ENCODE results near the gene THOC3. TPM values are rescaled to one million over a fixed set of nuclear protein-coding genes. Genes with fewer than 3 reads are reported as not detected.
"Not testable (repeated sequence)": the region's sequence is repeated elsewhere in the genome, so short reads cannot be mapped to it uniquely, and the experiment has no call there.

Gene THOC3
- total and polyA plus RNA-seq, 2 donors (not counting 3 experiments of a cell fraction or from before 2014, with no cell fraction given): 55.2 to 66.3 TPM

GRCh38 chr5:175958515-175958914, 9.6 kb downstream of the THOC3 start:
- H2AFZ ChIP-seq (ENCODE audit: low read depth, low read length); H3K4me1 ChIP-seq (ENCODE audit: control insufficient read depth, extremely low read depth, insufficient read depth, low read length); H4K20me1 ChIP-seq (replicated peaks; ENCODE audit: control insufficient read depth, extremely low read depth, insufficient read depth, low read length); dilution Hi-C loops (cut with MboI; ENCODE audit: extremely low pct_ligation_motif_present, low sequenced_read_pairs); POLR2A ChIA-PET; H3K9ac ChIP-seq (replicated peaks; ENCODE audit: extremely low read depth, insufficient read depth, low read length); intact Hi-C loops (cut with micrococcal nuclease); H3K9me1 ChIP-seq (replicated peaks; ENCODE audit: control insufficient read depth, extremely low read depth, insufficient read depth, low read length); H3K4me2 ChIP-seq (ENCODE audit: insufficient read depth, low read length); DNase-seq (ENCODE audit: low read depth, low spot score); FAIRE-seq; CTCF ChIA-PET; H3K4me3 ChIP-seq (replicated peaks in 1 of 3; ENCODE audit: insufficient read depth in 1 of 3, low read depth in 1 of 3, low read length in 3 of 3); BruUV-seq (replicated peaks); H3K27ac ChIP-seq (ENCODE audit: insufficient read depth, low read depth, low read length); H3K9me3 ChIP-seq (replicated peaks; ENCODE audit: control insufficient read depth, insufficient read depth, low read length); H3K36me3 ChIP-seq (ENCODE audit: control insufficient read depth in 2 of 2, extremely low read depth in 1 of 2, insufficient read depth in 2 of 2, low read length in 2 of 2); H3K79me2 ChIP-seq (ENCODE audit: control insufficient read depth, insufficient read depth, low read length); H3K27me3 ChIP-seq (ENCODE audit: control insufficient read depth in 2 of 2, insufficient read depth in 2 of 2, low read length in 2 of 2): not testable (repeated sequence)

GRCh38 chr5:175954107-175954506, 14.0 kb downstream of the THOC3 start:
- CTCF ChIA-PET; DNase-seq (ENCODE audit: low read depth, low spot score); FAIRE-seq; H3K79me2 ChIP-seq (ENCODE audit: control insufficient read depth, insufficient read depth, low read length); H3K9me1 ChIP-seq (replicated peaks; ENCODE audit: control insufficient read depth, extremely low read depth, insufficient read depth, low read length); H3K9ac ChIP-seq (replicated peaks; ENCODE audit: extremely low read depth, insufficient read depth, low read length); H3K4me2 ChIP-seq (ENCODE audit: insufficient read depth, low read length); H3K27me3 ChIP-seq (ENCODE audit: control insufficient read depth in 2 of 2, insufficient read depth in 2 of 2, low read length in 2 of 2); H3K9me3 ChIP-seq (replicated peaks; ENCODE audit: control insufficient read depth, insufficient read depth, low read length); H3K27ac ChIP-seq (ENCODE audit: insufficient read depth, low read depth, low read length); BruUV-seq (replicated peaks); intact Hi-C loops (cut with micrococcal nuclease); H3K36me3 ChIP-seq (ENCODE audit: control insufficient read depth in 2 of 2, extremely low read depth in 1 of 2, insufficient read depth in 2 of 2, low read length in 2 of 2); POLR2A ChIA-PET; H4K20me1 ChIP-seq (replicated peaks; ENCODE audit: control insufficient read depth, extremely low read depth, insufficient read depth, low read length); dilution Hi-C loops (cut with MboI; ENCODE audit: extremely low pct_ligation_motif_present, low sequenced_read_pairs); H2AFZ ChIP-seq (ENCODE audit: low read depth, low read length); H3K4me3 ChIP-seq (replicated peaks in 1 of 3; ENCODE audit: insufficient read depth in 1 of 3, low read depth in 1 of 3, low read length in 3 of 3); H3K4me1 ChIP-seq (ENCODE audit: control insufficient read depth, extremely low read depth, insufficient read depth, low read length): not testable (repeated sequence)

GRCh38 chr5:175952810-175953209, 15.3 kb downstream of the THOC3 start:
- BruUV-seq (replicated peaks); intact Hi-C loops (cut with micrococcal nuclease); dilution Hi-C loops (cut with MboI; ENCODE audit: extremely low pct_ligation_motif_present, low sequenced_read_pairs); H3K9me1 ChIP-seq (replicated peaks; ENCODE audit: control insufficient read depth, extremely low read depth, insufficient read depth, low read length); H3K36me3 ChIP-seq (ENCODE audit: control insufficient read depth in 2 of 2, extremely low read depth in 1 of 2, insufficient read depth in 2 of 2, low read length in 2 of 2); H3K79me2 ChIP-seq (ENCODE audit: control insufficient read depth, insufficient read depth, low read length); H2AFZ ChIP-seq (ENCODE audit: low read depth, low read length); DNase-seq (ENCODE audit: low read depth, low spot score); H3K9me3 ChIP-seq (replicated peaks; ENCODE audit: control insufficient read depth, insufficient read depth, low read length); H3K27ac ChIP-seq (ENCODE audit: insufficient read depth, low read depth, low read length); FAIRE-seq; H3K4me2 ChIP-seq (ENCODE audit: insufficient read depth, low read length); H3K4me1 ChIP-seq (ENCODE audit: control insufficient read depth, extremely low read depth, insufficient read depth, low read length); H3K4me3 ChIP-seq (replicated peaks in 1 of 3; ENCODE audit: insufficient read depth in 1 of 3, low read depth in 1 of 3, low read length in 3 of 3); POLR2A ChIA-PET; CTCF ChIA-PET; H3K27me3 ChIP-seq (ENCODE audit: control insufficient read depth in 2 of 2, insufficient read depth in 2 of 2, low read length in 2 of 2); H4K20me1 ChIP-seq (replicated peaks; ENCODE audit: control insufficient read depth, extremely low read depth, insufficient read depth, low read length); H3K9ac ChIP-seq (replicated peaks; ENCODE audit: extremely low read depth, insufficient read depth, low read length): not testable (repeated sequence)

- CTCF ChIA-PET; H3K9ac ChIP-seq (replicated peaks; ENCODE audit: extremely low read depth, insufficient read depth, low read length); H3K27me3 ChIP-seq (ENCODE audit: control insufficient read depth in 2 of 2, insufficient read depth in 2 of 2, low read length in 2 of 2); H3K79me2 ChIP-seq (ENCODE audit: control insufficient read depth, insufficient read depth, low read length); H4K20me1 ChIP-seq (replicated peaks; ENCODE audit: control insufficient read depth, extremely low read depth, insufficient read depth, low read length); BruUV-seq (replicated peaks); dilution Hi-C loops (cut with MboI; ENCODE audit: extremely low pct_ligation_motif_present, low sequenced_read_pairs); H3K4me2 ChIP-seq (ENCODE audit: insufficient read depth, low read length); DNase-seq (ENCODE audit: low read depth, low spot score); H3K9me1 ChIP-seq (replicated peaks; ENCODE audit: control insufficient read depth, extremely low read depth, insufficient read depth, low read length); intact Hi-C loops (cut with micrococcal nuclease); H3K36me3 ChIP-seq (ENCODE audit: control insufficient read depth in 2 of 2, extremely low read depth in 1 of 2, insufficient read depth in 2 of 2, low read length in 2 of 2); H3K9me3 ChIP-seq (replicated peaks; ENCODE audit: control insufficient read depth, insufficient read depth, low read length); H3K27ac ChIP-seq (ENCODE audit: insufficient read depth, low read depth, low read length); POLR2A ChIA-PET; H2AFZ ChIP-seq (ENCODE audit: low read depth, low read length); H3K4me1 ChIP-seq (ENCODE audit: control insufficient read depth, extremely low read depth, insufficient read depth, low read length); H3K4me3 ChIP-seq (replicated peaks in 1 of 3; ENCODE audit: insufficient read depth in 1 of 3, low read depth in 1 of 3, low read length in 3 of 3): not testable (repeated sequence)
- peak; percentile 99 for FAIRE-seq
Observed at GRCh38 chr5:175951339-175951969, 16.7 kb downstream of the THOC3 start.
